ENCODE measurements around the gene EIF6.

DNA sequence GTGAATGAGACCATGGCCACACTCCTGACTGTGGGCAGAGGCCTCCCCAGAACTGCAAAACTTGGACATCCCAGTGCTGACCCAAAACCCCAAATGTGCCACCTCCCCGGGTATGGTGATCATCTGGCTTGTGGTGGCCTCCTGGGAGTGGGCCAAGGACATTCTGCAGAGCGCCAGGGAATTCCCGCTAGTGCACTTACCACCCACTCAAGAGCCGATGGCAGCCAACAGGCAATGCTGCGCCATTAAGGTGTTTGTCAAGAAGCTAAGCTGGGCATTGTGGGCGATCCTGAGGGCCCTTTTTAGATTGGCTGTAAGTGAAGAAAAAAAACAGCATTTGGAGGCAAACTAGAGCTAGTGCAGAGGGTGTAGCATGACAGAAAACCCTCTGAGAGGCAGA is 48.7 kb downstream of the EIF6 start:
- TF ChIP-seq, protein P1, sequence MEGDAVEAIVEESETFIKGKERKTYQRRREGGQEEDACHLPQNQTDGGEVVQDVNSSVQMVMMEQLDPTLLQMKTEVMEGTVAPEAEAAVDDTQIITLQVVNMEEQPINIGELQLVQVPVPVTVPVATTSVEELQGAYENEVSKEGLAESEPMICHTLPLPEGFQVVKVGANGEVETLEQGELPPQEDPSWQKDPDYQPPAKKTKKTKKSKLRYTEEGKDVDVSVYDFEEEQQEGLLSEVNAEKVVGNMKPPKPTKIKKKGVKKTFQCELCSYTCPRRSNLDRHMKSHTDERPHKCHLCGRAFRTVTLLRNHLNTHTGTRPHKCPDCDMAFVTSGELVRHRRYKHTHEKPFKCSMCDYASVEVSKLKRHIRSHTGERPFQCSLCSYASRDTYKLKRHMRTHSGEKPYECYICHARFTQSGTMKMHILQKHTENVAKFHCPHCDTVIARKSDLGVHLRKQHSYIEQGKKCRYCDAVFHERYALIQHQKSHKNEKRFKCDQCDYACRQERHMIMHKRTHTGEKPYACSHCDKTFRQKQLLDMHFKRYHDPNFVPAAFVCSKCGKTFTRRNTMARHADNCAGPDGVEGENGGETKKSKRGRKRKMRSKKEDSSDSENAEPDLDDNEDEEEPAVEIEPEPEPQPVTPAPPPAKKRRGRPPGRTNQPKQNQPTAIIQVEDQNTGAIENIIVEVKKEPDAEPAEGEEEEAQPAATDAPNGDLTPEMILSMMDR (IDR thresholded peaks at IDR 0.05): no peak
- no peak for TF ChIP-seq POLR2A (IDR thresholded peaks at IDR 0.05)
- TF ChIP-seq POLR2AphosphoS5 (IDR thresholded peaks at IDR 0.05): no peak
- TF ChIP-seq EP300 (IDR thresholded peaks at IDR 0.05): no peak

Data from sigmoid colon (tissue), 4 donors.